Hepatocyte (in vitro differentiated cells): Measurements from ENCODE around the gene NFATC4. TPM values are rescaled to one million over a fixed set of nuclear protein-coding genes. Genes with fewer than 3 reads are reported as not detected.

Experiments
- DNase-seq: peaks from one replicate; pipeline ENCODE4 v3.0.0-alpha.2; 2016; ENCODE audit warnings: low spot score
- H2AFZ ChIP-seq: fragments of 200-600 bp; sonication (generic); 2 replicates; pipeline ENCODE4 v1.6.0; 2016; ENCODE audit warnings: antibody characterized with exemption, mild to moderate bottlenecking
- H3K27ac ChIP-seq: fragments of 200-600 bp; sonication (generic); 2 replicates; pipeline ENCODE4 v1.5.1; 2016; ENCODE audit warnings: mild to moderate bottlenecking
- H3K27me3 ChIP-seq: fragments of 200-600 bp; sonication (generic); 2 replicates; pipeline ENCODE4 v1.6.1; 2016
- H3K36me3 ChIP-seq: fragments of 200-600 bp; sonication (generic); replicated peaks from 2 replicates; pipeline ENCODE4 v1.5.1; 2016; ENCODE audit warnings: low read depth; ENCODE audit not compliant: insufficient read depth
- H3K4me1 ChIP-seq: fragments of 200-600 bp; sonication (generic); 2 replicates; pipeline ENCODE4 v1.5.1; 2016; ENCODE audit warnings: mild to moderate bottlenecking, moderate library complexity; ENCODE audit not compliant: insufficient read depth
- H3K4me2 ChIP-seq: fragments of 200-600 bp; sonication (generic); 2 replicates; pipeline ENCODE4 v1.6.0; 2016
- H3K4me3 ChIP-seq: fragments of 200-600 bp; sonication (generic); 2 replicates; pipeline ENCODE4 v1.5.1; 2016; ENCODE audit warnings: mild to moderate bottlenecking
- H3K79me2 ChIP-seq: fragments of 200-600 bp; sonication (generic); 2 replicates; pipeline ENCODE4 v1.6.0; 2017; ENCODE audit warnings: mild to moderate bottlenecking
- H3K9me2 ChIP-seq: fragments of 200-600 bp; sonication (generic); replicated peaks from 2 replicates; pipeline ENCODE4 v1.6.0; 2017; ENCODE audit warnings: mild to moderate bottlenecking; ENCODE audit not compliant: insufficient read depth
- H3K9me3 ChIP-seq: fragments of 200-600 bp; sonication (generic); 2 replicates; pipeline ENCODE4 v1.5.1; 2016; ENCODE audit warnings: low read depth, mild to moderate bottlenecking
- H4K20me1 ChIP-seq: fragments of 200-600 bp; sonication (generic); 2 replicates; pipeline ENCODE4 v1.6.0; 2016; ENCODE audit warnings: mild to moderate bottlenecking; ENCODE audit not compliant: insufficient read depth, poor library complexity, severe bottlenecking
- CTCF ChIP-seq: fragments of 200-600 bp; sonication (generic); IDR thresholded peaks from 2 replicates; pipeline ENCODE4 v1.5.1; 2016; ENCODE audit warnings: antibody characterized with exemption, mild to moderate bottlenecking; ENCODE audit not compliant: poor library complexity
- EZH2 ChIP-seq: fragments of 200-600 bp; sonication (generic); IDR thresholded peaks from 2 replicates; pipeline ENCODE4 v1.6.1; 2016; ENCODE audit warnings: antibody characterized with exemption, mild to moderate bottlenecking, borderline replicate concordance
- EZH2phosphoT487 ChIP-seq: fragments of 200-600 bp; sonication (generic); IDR thresholded peaks from one replicate; pipeline ENCODE4 v1.6.1; 2018; ENCODE audit warnings: antibody characterized with exemption, mild to moderate bottlenecking, low read depth, moderate library complexity; ENCODE audit not compliant: unreplicated experiment, severe bottlenecking
- WGBS: methylation state at CpG from one replicate; pipeline ENCODE4 v1.1.6; 2016; ENCODE audit warnings: low lambda C conversion rate; ENCODE audit errors: missing lambda C conversion rate; 5-methylcytosine and 5-hydroxymethylcytosine counted together
- polyA plus RNA-seq: library from polyadenylated mRNA; unstranded; fragments of >200 nt; fragmentation: Nextera tagmentation; extraction: Ambion mirVana; gene quantifications from 2 replicates; pipeline ENCODE4 v1.2.1, GENCODE V29; 2016
- total RNA-seq: library from RNA; depleted of rRNA; stranded (reverse); fragments of >200 nt; gene quantifications from 2 replicates; pipeline ENCODE4 v1.2.3, GENCODE V29; 2014

NFATC4 gene
- total and polyA plus RNA-seq, 2 experiments from 2014 or later, result 37.8 to 68.8 TPM

GRCh38 chr14:24417832-24418491 lies 50.0 kb downstream of the NFATC4 start:
- Histone ChIP-seq H2AFZ (no peak overlapping the region), H4K20me1 (no peaks in the 10 kb centered on the region)

GRCh38 chr14:24418492-24418873 lies 50.5 kb downstream of the NFATC4 start:
- Histone ChIP-seq H3K4me3 (no peak overlapping the region), H3K27me3 (no peaks in the 10 kb centered on the region), H3K4me1 (peaks cover 4% of the 10 kb centered on the region), H3K27ac (no peak overlapping the region), H4K20me1 (no peaks in the 10 kb centered on the region), H3K4me2 (no peak overlapping the region), H3K9me3 (no peaks in the 10 kb centered on the region), H3K36me3 (no peaks in the 10 kb centered on the region), H2AFZ (no peak overlapping the region), H3K79me2 (no peaks in the 10 kb centered on the region), H3K9me2 (no peaks in the 10 kb centered on the region)
- WGBS, result 93% methylated on average over 6 of the region's 6 CpGs
- no peak for DNase-seq
- no peak for TF ChIP-seq EZH2
- TF ChIP-seq EZH2phosphoT487, result no peak
- TF ChIP-seq CTCF, result no peak

More at GRCh38 chr14:24417832-24418491, 50.0 kb downstream of the NFATC4 start:
- no peaks in the 10 kb centered on the region for H3K36me3 ChIP-seq
- no peak overlapping the region for H3K4me3 ChIP-seq
- no peaks in the 10 kb centered on the region for H3K9me2 ChIP-seq
- TF ChIP-seq EZH2phosphoT487 (no peak), CTCF (no peak)
- H3K4me1 ChIP-seq, result peaks cover 4% of the 10 kb centered on the region
- H3K9me3 ChIP-seq, result no peaks in the 10 kb centered on the region
- WGBS, result 83% methylated on average over 6 of the region's 6 CpGs
- no peaks in the 10 kb centered on the region for H3K27me3 ChIP-seq
- H3K79me2 ChIP-seq, result no peaks in the 10 kb centered on the region
- no peak for DNase-seq
- H3K27ac ChIP-seq, result no peak overlapping the region
- H3K4me2 ChIP-seq, result no peak overlapping the region

GRCh38 chr14:24422261-24422660 lies 54.3 kb downstream of the NFATC4 start:
- 90% methylated on average over 4 of the region's 4 CpGs for WGBS
- Histone ChIP-seq H3K4me1 (peaks cover 14% of the 10 kb centered on the region), H3K9me2 (no peaks in the 10 kb centered on the region), H3K4me2 (no peak overlapping the region), H3K27me3 (no peaks in the 10 kb centered on the region), H3K79me2 (no peaks in the 10 kb centered on the region), H4K20me1 (no peaks in the 10 kb centered on the region), H2AFZ (no peak overlapping the region), H3K27ac (no peak overlapping the region), H3K9me3 (no peaks in the 10 kb centered on the region), H3K36me3 (no peaks in the 10 kb centered on the region), H3K4me3 (no peak overlapping the region)
- no peak for DNase-seq
- TF ChIP-seq CTCF (no peak), EZH2phosphoT487 (no peak), EZH2 (no peak)
